Brain microvascular endothelial cell (primary cell): ENCODE measurements around the gene ACTN1.
A peak's percentile ranks its signal among the peaks of the same experiment; 100 is the strongest.

Experiments
- DNase-seq: peaks from one replicate; pipeline ENCODE4 v3.0.0-alpha.2; 2020
- H3K27ac ChIP-seq: fragments of 250-450 bp; sonication (Bioruptor Pico); 2 replicates; pipeline ENCODE4 v1.5.1; 2020; ENCODE audit warnings: mild to moderate bottlenecking, moderate library complexity
- H3K27me3 ChIP-seq: fragments of 250-450 bp; sonication (Bioruptor Pico); replicated peaks from 2 replicates; pipeline ENCODE4 v1.5.1; 2020; ENCODE audit warnings: mild to moderate bottlenecking
- H3K36me3 ChIP-seq: fragments of 250-450 bp; sonication (Bioruptor Pico); replicated peaks from 2 replicates; pipeline ENCODE4 v1.5.1; 2020; ENCODE audit warnings: mild to moderate bottlenecking
- H3K4me3 ChIP-seq: 2 replicates; pipeline ENCODE4 v1.5.1; 2011; ENCODE audit warnings: low read depth, mild to moderate bottlenecking, control low read depth, low read length, moderate library complexity
- in situ Hi-C: cut with HindIII; loops from 2 replicates; pipeline ENCODE4 v1.10.0; 2017; ENCODE audit warnings: low sequenced_read_pairs, low pct_ligation_motif_present
- TF ChIP-seq, protein P1 (sequence below): IDR thresholded peaks from 2 replicates; pipeline ENCODE4 v1.5.1; 2011; ENCODE audit warnings: low read depth, mild to moderate bottlenecking, moderate library complexity, low read length, control low read depth, inconsistent platforms; ENCODE audit errors: missing control alignments

Gene ACTN1

GRCh38 chr14:68894123-68894522 lies 85.0 kb downstream of the ACTN1 start:
- Histone ChIP-seq H3K4me3 (no peak overlapping the region), H3K36me3 (peaks cover 91% of the 10 kb centered on the region), H3K27me3 (no peaks in the 10 kb centered on the region), H3K27ac (peak overlapping the region; percentile 67)
- peak; percentile 45 for DNase-seq
- in situ Hi-C loops = loop anchor here (25.0 kb wide), 1 partner anchor 193 kb away; no protein-coding TSS in a partner anchor
- TF ChIP-seq, protein P1, sequence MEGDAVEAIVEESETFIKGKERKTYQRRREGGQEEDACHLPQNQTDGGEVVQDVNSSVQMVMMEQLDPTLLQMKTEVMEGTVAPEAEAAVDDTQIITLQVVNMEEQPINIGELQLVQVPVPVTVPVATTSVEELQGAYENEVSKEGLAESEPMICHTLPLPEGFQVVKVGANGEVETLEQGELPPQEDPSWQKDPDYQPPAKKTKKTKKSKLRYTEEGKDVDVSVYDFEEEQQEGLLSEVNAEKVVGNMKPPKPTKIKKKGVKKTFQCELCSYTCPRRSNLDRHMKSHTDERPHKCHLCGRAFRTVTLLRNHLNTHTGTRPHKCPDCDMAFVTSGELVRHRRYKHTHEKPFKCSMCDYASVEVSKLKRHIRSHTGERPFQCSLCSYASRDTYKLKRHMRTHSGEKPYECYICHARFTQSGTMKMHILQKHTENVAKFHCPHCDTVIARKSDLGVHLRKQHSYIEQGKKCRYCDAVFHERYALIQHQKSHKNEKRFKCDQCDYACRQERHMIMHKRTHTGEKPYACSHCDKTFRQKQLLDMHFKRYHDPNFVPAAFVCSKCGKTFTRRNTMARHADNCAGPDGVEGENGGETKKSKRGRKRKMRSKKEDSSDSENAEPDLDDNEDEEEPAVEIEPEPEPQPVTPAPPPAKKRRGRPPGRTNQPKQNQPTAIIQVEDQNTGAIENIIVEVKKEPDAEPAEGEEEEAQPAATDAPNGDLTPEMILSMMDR = no peak

GRCh38 chr14:68893566-68893965 lies 85.5 kb downstream of the ACTN1 start:
- Histone ChIP-seq H3K4me3 (no peak overlapping the region), H3K27me3 (no peaks in the 10 kb centered on the region), H3K27ac (peak overlapping the region; percentile 67), H3K36me3 (peaks cover 91% of the 10 kb centered on the region)
- TF ChIP-seq, protein P1 = no peak
- no peak for DNase-seq
- in situ Hi-C loops = loop anchor here (25.0 kb wide), 1 partner anchor 194 kb away; no protein-coding TSS in a partner anchor

GRCh38 chr14:68892961-68893360 lies 86.1 kb downstream of the ACTN1 start:
- in situ Hi-C loops = loop anchor here (25.0 kb wide), 1 partner anchor 194 kb away; no protein-coding TSS in a partner anchor
- Histone ChIP-seq H3K4me3 (no peak overlapping the region), H3K27ac (peak overlapping the region; percentile 64), H3K27me3 (no peaks in the 10 kb centered on the region), H3K36me3 (peaks cover 92% of the 10 kb centered on the region)
- DNase-seq = no peak
- TF ChIP-seq, protein P1 = no peak

DNA sequence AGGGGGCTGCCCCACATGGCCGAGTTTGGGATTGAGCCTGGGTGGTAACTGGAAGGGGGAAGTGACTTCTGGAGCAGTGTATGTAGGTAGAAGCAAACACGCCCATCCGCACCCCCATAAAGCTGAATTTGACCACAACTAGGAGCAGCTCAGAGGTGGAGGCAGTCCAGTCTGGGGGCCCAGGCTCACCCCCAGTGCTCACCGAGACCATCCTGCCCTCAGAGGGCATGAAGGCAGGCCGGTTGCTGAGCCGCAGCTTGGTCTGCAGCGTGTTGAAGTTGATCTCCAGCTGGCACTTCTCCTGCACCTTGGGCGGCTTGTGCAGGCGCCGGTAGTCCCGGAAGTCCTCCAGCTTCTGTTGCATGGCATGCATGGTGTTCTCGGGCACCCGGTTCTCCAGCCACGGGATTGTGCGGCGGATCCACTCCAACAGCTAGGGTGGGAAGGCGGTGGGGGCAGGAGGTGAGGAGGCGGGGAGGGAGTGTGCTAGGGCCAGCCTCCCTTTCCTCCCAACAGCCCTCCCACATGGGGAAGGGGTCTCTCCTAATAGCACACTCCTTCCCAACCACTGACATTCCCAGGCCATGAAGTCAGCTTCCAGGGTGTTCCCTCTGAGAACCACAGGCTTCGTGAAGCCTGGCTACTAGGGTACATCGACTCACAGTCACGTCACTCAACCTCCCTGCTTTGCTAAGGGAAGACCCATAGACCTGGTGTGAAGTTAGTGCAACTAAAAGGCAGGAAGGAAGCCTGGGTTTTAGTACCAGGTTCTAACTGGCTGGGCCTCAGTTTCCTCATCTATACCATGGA lies 87.0 kb downstream of the ACTN1 start:
- Histone ChIP-seq H3K4me3 (no peak overlapping the region), H3K27ac (peak overlapping the region; percentile 64), H3K36me3 (peaks cover 90% of the 10 kb centered on the region), H3K27me3 (no peaks in the 10 kb centered on the region)
- TF ChIP-seq, protein P1 = no peak
- in situ Hi-C loops = loop anchor here (25.0 kb wide), 1 partner anchor 195 kb away; no protein-coding TSS in a partner anchor
- DNase-seq = peak; percentile 73

DNA sequence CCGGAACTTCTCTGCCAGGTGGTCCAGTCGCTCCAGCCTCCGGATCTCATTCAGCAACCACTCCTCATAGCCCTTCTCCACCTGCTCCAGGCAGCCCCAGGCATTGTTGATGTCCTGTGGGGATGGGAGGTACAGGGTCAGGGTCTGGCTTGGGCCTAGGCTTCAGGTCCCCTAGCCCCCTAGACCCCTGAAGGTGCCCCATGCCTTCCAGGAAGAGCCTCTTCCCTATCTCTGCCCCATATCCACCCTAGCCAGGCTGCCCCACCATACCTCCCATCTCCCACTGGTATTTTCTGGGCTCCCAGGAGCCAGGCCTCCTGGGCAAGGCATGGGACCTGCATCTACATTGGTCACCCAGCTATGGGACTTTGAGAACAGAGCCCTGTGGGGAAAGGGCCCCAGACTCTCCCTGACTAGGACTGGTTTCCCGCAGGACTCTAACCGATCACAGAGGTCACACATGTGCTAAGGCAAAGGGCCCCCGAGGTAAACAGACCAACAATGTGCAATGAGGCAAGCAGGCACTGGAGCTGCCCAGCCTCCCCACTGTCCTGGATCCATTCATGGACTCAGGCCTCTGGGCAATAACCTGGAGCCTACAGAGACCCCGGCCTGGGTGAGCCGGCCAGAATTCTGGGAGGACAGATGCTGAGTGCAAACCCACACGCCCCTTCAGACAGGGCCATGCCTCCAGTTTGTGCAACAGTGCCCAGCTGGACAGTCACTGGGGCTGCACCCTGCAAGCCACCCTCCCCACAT lies 88.8 kb downstream of the ACTN1 start:
- DNase-seq = no peak
- Histone ChIP-seq H3K36me3 (peaks cover 93% of the 10 kb centered on the region), H3K27me3 (no peaks in the 10 kb centered on the region), H3K4me3 (no peak overlapping the region), H3K27ac (no peak overlapping the region)
- TF ChIP-seq, protein P1 = no peak
- in situ Hi-C loops = loop anchor here (25.0 kb wide), 1 partner anchor 197 kb away; no protein-coding TSS in a partner anchor
